AG09319 (cell line): ENCODE measurements around the gene PRSS27.

Source experiments
- DNase-seq: peaks from one replicate; pipeline ENCODE4 v3.0.0-alpha.2; 2010; ENCODE audit warnings: low read depth; ENCODE audit errors: extremely low read depth
- CTCF ChIP-seq: IDR thresholded peaks from 2 replicates; pipeline ENCODE4 v1.5.1; 2011; ENCODE audit warnings: low read depth, mild to moderate bottlenecking, inconsistent platforms, low read length, moderate library complexity

The PRSS27 gene

DNA sequence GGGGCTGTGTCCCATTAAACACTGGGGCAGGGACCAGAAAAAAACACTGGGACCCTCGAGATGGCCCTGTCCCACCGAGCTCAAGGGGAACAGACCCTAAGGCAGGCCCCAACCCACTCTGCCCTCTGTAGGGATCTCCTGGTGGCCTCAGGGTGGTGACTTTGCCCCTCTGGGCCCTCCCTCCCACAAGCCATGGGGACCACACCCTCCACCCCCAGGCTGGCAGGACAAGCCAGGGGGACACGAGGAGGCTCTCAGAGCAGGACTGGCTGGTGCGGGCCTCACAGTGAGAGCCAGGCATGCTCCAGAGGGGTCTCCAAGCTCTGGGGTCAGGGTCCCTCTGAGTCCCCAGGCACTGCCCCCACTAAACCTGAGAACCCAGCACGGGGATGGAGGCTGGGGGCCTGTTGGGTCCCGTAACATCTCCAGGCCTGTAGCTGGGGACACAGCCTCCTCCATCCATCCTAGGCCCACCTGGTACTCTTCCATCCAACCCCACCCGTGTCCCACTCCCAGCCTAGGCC is 17.9 kb upstream of the PRSS27 start:
- DNase-seq: no peak
- no peak for TF ChIP-seq CTCF

DNA sequence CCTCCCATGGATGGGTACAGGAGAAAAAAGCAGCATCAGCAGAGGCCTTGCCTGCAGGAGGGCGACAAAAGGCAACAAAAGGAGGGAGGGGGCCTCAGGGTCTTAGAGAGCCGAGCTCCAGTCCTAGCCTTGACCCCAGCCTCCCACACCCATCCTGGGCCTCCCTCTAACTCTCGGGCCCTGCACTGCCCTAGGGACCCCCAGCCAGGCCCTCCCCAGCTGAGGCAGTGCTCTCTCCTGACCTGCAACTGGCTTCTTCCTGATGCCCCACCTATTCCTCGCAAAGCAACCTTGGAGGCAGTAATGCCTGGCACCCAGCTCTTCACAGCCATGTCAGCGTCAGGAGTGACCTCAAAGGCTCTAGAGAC is 17.2 kb upstream of the PRSS27 start:
- TF ChIP-seq CTCF: no peak
- DNase-seq: no peak

DNA sequence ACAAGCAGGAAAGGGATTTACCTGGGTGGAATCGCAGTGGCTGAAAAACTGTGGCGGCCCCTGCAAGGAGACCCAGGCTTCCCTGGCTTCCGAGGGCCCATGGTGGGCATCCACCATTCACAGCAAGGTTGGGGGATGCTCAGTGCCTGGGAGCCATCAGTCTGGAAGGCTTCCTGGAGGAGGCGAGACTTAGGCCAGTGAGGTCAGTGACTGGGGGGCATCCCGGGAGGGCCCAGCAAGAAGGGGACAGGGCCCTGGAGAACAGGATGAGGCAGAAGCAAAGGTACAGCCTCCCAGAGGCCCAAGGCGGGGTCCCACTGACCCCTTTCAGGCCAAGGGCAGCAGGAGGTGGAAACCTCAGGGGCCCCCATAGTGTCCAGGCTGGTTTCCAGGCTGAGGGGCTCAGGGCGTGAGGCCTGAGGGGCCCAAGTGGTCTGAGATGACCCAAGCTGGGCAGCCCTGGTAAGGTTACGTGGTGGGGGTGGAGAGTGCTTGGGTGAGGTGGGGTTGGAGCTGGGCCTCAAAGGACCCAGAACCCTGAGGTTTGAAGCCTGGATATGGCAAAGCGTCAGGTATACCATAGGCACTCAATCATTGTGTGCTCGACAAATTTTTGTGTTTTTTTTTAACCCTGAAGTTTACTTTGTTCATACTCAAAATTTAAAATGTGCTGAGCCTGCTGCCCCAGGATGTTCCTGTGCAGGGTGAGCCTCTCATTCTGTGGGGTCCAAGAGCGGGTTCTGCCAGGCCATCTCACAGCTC is 16.6 kb upstream of the PRSS27 start:
- TF ChIP-seq CTCF: no peak

GRCh38 chr16:2734844-2735515 is 15.0 kb upstream of the PRSS27 start:
- TF ChIP-seq CTCF: no peak
- DNase-seq: no peak

More for the DNA sequence above, 16.6 kb upstream of the PRSS27 start:
- DNase-seq: no peak

DNA sequence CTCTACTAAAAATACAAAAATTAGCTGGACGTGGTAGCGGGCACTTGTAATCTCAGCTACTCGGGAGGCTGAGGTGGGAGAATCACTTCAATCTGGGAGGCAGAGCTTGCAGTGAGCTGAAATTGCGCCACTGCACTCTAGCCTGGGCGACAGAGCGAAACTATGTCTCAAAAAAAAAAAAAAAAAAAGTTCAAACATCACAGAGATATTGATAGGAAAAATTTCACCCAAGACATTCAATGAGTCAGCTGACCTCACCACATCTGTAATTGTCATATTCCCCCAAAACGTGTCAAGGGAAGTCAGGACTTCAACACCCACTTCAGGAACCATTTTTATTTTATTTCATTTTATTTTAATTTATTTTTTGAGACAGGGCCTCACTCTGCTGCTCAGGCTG is 8.0 kb upstream of the PRSS27 start:
- no peak for TF ChIP-seq CTCF
- DNase-seq: no peak

GRCh38 chr16:2726923-2727322 is 6.9 kb upstream of the PRSS27 start:
- DNase-seq: no peak
- no peak for TF ChIP-seq CTCF

DNA sequence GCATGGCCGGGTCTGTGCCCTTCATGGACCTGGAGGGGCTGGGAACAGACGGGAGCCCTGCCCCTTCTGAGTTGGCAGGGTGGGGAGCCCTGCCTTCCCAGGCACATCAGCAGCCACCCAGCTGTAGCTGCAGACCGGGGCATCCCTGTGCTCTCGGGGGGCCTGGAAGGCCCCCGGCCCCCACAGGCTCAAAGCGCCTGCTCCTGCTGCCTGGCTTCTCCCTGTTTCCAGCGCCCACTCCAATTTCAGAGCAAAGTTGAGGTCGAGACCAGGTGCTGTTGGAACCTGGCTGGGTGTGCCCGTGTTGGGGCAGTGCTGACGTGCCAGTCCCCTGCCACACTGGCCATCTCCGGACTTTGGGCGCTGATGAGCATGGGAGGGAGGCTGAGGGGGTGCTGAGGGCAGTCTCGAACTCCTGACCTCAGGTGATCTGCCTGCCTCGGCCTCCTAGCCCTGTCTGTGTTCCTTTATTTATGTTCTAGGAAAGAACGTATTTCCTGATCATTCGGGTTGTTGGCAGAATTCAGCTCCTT is 4.9 kb upstream of the PRSS27 start:
- no peak for DNase-seq
- no peak for TF ChIP-seq CTCF
